ENCODE measurements around the gene DSE.
"Not testable (repeated sequence)": the region's sequence is repeated elsewhere in the genome, so short reads cannot be mapped to it uniquely, and the experiment has no call there.

The DSE gene

GRCh38 chr6:116370760-116371119, at the start of gene DSE:
Gene DSE, plus strand, starts transcription at chr6:116370947. Its CDS starts 28,304 bp downstream, at chr6:116399251.
- no peak within 1 kb of the TSS for H3K27ac ChIP-seq

GRCh38 chr6:116321933-116322332, 48.8 kb upstream of the DSE start:
- H3K27ac ChIP-seq = not testable (repeated sequence)

More at GRCh38 chr6:116370760-116371119, at the start of gene DSE:
- TF ChIP-seq CTCF (conservative IDR thresholded peaks at IDR 0.05) = no peak

GRCh38 chr6:116323863-116324262, 46.9 kb upstream of the DSE start:
- no peak for TF ChIP-seq CTCF (conservative IDR thresholded peaks at IDR 0.05)
- H3K27ac ChIP-seq = no peak overlapping the region

- not testable (repeated sequence) for H3K27ac ChIP-seq
Measured at GRCh38 chr6:116325634-116326132, 45.1 kb upstream of the DSE start.

- no peak overlapping the region for H3K27ac ChIP-seq
- no peak for TF ChIP-seq CTCF (conservative IDR thresholded peaks at IDR 0.05)
Measured at GRCh38 chr6:116326181-116326671, 44.5 kb upstream of the DSE start.

GRCh38 chr6:116326996-116327395, 43.8 kb upstream of the DSE start:
- H3K27ac ChIP-seq = no peak overlapping the region
- TF ChIP-seq CTCF (conservative IDR thresholded peaks at IDR 0.05) = no peak

- H3K27ac ChIP-seq = no peak overlapping the region
- TF ChIP-seq CTCF (conservative IDR thresholded peaks at IDR 0.05) = no peak
Measured at GRCh38 chr6:116327803-116328527, 42.8 kb upstream of the DSE start.

- TF ChIP-seq CTCF (conservative IDR thresholded peaks at IDR 0.05) = no peak
Measured at GRCh38 chr6:116328528-116328903, 42.2 kb upstream of the DSE start.

More at GRCh38 chr6:116328528-116328903, 42.2 kb upstream of the DSE start:
- no peak overlapping the region for H3K27ac ChIP-seq

All from VCaP (cell line).